Measurements from ENCODE around the gene PALM. TPM values are rescaled to one million over a fixed set of nuclear protein-coding genes. Genes with fewer than 3 reads are reported as not detected.

The PALM gene
- total RNA-seq, 1 donor from 2014 or later: 17.1 TPM

DNA sequence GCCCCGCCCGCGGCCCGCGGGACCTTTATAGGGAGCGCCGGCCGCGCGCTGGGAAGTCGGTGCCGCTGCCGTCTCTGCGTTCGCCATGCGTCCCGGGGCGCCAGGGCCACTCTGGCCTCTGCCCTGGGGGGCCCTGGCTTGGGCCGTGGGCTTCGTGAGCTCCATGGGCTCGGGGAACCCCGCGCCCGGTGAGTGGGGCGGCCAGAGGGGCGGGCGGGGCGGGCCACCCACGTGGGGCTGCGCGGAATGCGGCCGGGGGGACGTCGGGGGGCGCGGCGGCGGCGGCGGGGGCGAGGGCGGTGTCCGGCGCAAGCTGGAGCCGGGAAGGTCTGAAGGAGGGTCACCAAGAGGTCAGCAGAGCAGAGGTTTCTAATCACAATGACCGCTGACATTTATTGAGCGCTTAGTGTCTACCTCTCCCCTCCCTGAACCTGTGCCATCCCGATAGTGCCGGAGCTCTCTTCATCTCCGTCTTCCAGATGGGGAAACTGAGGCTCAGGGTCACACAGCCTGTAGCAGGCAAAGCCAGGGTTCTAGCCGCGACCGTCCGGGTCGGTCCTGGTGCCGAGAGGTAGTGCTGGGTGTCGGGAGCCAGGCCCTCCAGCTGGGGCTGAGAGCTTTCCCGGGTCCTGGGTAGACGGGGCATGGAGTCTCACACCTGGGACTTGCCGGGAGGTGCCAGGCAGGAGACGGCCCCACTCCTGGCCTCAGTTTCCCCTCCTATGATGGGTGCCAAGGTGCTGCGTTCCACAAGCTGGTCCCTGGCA lies 32.2 kb upstream of the PALM start, which contains the start of gene FSTL3:
Gene FSTL3 (plus strand): TSS at position 54 of the 767 bp plus-strand sequence. CDS start 32 bp downstream, at position 86.
- TF ChIP-seq, protein P1, sequence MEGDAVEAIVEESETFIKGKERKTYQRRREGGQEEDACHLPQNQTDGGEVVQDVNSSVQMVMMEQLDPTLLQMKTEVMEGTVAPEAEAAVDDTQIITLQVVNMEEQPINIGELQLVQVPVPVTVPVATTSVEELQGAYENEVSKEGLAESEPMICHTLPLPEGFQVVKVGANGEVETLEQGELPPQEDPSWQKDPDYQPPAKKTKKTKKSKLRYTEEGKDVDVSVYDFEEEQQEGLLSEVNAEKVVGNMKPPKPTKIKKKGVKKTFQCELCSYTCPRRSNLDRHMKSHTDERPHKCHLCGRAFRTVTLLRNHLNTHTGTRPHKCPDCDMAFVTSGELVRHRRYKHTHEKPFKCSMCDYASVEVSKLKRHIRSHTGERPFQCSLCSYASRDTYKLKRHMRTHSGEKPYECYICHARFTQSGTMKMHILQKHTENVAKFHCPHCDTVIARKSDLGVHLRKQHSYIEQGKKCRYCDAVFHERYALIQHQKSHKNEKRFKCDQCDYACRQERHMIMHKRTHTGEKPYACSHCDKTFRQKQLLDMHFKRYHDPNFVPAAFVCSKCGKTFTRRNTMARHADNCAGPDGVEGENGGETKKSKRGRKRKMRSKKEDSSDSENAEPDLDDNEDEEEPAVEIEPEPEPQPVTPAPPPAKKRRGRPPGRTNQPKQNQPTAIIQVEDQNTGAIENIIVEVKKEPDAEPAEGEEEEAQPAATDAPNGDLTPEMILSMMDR (conservative IDR thresholded peaks at IDR 0.05; ENCODE audit: low read depth, low read length): no peak
- peak within 1 kb of the TSS; percentile 64 for H3K4me3 ChIP-seq (ENCODE audit: low read depth, low read length)
- no peak for DNase-seq (ENCODE audit: low read depth)

DNA sequence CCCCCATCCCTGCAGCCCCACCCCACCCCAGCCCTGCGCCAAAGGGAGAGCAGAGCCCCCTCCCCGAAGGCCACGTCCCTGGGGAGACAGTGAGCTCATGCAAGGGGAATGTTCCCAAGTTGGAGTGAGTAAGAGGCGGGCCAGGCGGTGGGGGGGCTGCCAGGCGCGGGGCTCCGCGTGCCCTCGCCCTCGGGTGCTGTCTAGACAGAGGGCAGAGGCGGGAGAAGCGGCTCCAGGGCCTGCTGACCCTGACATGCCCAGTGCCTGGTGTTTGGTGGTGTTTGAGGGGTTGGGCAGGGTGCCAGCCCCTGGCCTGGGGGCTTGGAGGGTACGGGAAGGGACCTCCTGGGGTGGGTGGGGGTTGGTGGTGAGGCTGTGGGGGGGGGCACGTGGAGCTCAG lies 31.5 kb upstream of the PALM start:
- TF ChIP-seq, protein P1 (conservative IDR thresholded peaks at IDR 0.05; ENCODE audit: low read depth, low read length): no peak
- H3K4me3 ChIP-seq (ENCODE audit: low read depth, low read length): peak overlapping the region; percentile 64
- no peak for DNase-seq (ENCODE audit: low read depth)

DNA sequence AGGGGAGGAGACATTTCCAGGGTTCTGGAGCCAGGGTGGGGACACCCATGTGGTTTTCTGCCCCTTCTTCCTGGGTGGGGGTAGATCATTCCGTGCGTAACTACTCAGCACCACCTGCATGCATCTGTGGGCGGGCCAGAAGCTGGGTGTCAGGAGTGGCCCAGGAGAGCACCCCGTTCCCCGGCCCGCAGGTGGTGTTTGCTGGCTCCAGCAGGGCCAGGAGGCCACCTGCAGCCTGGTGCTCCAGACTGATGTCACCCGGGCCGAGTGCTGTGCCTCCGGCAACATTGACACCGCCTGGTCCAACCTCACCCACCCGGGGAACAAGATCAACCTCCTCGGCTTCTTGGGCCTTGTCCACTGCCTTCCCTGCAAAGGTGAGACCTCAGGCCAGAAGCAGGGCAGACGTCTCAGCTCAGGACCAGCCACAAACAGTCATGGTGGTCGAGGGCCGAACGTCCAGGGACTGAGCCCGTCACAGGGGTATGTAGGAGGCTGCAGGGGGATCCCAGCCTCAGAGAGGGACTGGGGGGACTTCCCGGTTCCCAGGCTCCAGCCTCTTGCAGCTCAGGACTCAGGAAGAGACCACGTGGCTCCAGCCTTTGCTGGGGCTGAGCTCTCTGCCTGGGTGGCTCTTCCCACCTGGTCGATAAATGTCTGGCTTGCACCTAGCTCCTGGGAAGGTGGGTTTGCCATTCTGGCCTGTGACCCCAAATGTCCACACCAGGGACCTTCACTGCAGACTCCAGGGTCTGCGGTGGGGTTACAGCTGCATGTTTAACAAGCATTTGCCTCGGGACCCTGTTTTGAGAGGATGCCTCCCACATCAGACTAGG lies 30.9 kb upstream of the PALM start:
- TF ChIP-seq, protein P1 (conservative IDR thresholded peaks at IDR 0.05; ENCODE audit: low read depth, low read length): no peak
- no peak for DNase-seq (ENCODE audit: low read depth)
- H3K4me3 ChIP-seq (ENCODE audit: low read depth, low read length): peak overlapping the region; percentile 64

DNA sequence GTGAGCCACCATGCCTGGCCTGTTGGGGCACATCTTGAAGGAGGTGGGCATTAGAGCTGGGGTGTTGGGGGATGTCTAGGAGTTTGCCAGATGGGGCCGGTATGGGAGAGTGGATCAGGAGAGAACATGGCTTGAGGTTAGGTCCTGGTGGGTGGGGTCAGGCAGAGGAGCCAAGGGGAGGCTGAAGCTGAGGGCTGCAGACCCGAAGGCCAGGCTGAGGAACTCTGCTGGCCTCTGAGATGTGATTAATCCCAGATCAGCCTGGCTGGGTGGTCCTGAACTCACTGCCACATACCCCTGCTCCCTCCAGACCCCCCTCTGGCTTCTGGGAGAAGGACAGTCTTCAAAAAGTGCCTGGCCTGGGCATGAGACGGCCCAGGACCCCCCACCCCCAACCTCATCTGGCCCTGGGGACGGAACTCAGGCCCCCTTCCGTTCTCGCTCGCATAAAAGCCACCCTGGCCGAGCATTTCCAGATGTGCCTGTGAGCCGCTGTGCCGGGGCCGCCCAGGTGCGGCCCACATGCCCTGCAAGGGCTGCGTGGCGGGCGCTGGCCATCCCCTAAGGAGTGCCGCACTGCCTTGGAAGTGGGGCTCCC lies 29.8 kb upstream of the PALM start:
- TF ChIP-seq, protein P1 (conservative IDR thresholded peaks at IDR 0.05; ENCODE audit: low read depth, low read length): no peak
- peak overlapping the region; percentile 67 for H3K4me3 ChIP-seq (ENCODE audit: low read depth, low read length)
- no peak for DNase-seq (ENCODE audit: low read depth)

DNA sequence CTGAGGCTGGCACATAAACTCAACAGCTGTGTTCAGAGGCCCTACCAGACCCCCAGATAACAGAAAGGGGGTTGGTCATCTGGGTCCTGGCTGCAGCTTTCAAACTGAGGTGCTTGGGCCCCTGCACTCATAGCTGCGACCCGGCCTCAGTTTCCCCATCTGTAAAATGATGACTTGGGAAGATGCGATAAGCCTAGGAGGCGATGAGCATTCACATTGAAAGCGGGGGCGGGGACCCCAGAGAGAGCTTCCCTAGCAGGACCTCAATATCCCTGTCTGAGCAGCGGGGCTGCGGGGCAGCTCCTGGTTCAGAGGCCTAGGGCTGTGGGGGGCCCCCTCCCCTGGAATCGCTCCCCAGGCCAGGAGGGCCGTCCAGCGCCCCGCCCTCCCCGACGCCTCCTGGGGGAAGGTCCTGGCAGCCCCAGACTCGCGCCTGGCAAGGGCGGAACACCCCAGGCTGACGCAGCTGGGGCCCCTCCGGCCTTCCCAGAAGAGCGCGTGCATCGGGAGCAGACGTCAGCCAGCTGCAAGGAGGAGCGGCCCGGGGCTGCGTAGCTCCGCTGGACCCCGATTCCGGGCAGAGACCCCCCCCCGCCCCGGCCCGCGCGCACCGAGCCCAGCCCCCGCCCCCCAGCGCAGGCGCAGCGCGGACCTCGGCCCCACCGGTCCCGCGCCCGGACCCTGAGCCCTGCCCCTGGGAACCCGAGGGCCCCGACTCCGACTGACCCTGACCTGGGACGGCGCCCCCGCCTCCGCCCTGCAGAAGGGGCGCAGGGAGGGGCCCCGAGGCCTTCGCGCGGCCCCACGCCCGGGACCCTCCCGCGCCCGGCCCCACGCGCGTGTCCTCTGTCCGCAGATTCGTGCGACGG lies 29.1 kb upstream of the PALM start:
- TF ChIP-seq, protein P1 (conservative IDR thresholded peaks at IDR 0.05; ENCODE audit: low read depth, low read length): peak; percentile 0
- no peak for DNase-seq (ENCODE audit: low read depth)
- peak overlapping the region; percentile 67 for H3K4me3 ChIP-seq (ENCODE audit: low read depth, low read length)

Data from epithelial cell of proximal tubule (primary cell).